HG03039 (cell line): ENCODE results near the gene ABHD17A.

ENCODE experiments used
- ATAC-seq: cut with Tn5 transposase; IDR thresholded peaks from one replicate; pipeline ENCODE4 v1.9.1; 2021; ENCODE audit warnings: mild to moderate bottlenecking, moderate library complexity; ENCODE audit not compliant: unreplicated experiment

ABHD17A gene

GRCh38 chr19:1885398-1886119 lies at the start of gene ABHD17A:
Gene ABHD17A, minus strand, starts transcription at chr19:1885496. Its CDS starts 3,930 bp downstream, at chr19:1881566.
- ATAC-seq, result peak; percentile 73

- no peak for ATAC-seq
These were observed 48.6 kb upstream of the ABHD17A start for GRCh38 chr19:1933942-1934341.

GRCh38 chr19:1933244-1933643 lies 47.9 kb upstream of the ABHD17A start:
- ATAC-seq, result no peak

GRCh38 chr19:1932395-1932794 lies 47.1 kb upstream of the ABHD17A start:
- no peak for ATAC-seq

- no peak for ATAC-seq
These were observed 46.1 kb upstream of the ABHD17A start for GRCh38 chr19:1931445-1931844.

- no peak for ATAC-seq
These were observed 43.9 kb upstream of the ABHD17A start for GRCh38 chr19:1929021-1929742.

- no peak for ATAC-seq
These were observed 40.2 kb upstream of the ABHD17A start for GRCh38 chr19:1925544-1925943.

- no peak for ATAC-seq
These were observed 39.1 kb upstream of the ABHD17A start for GRCh38 chr19:1924320-1924961.

GRCh38 chr19:1923319-1923718 lies 38.0 kb upstream of the ABHD17A start:
- no peak for ATAC-seq

GRCh38 chr19:1922803-1923202 lies 37.5 kb upstream of the ABHD17A start:
- ATAC-seq, result no peak

GRCh38 chr19:1921825-1922224 lies 36.5 kb upstream of the ABHD17A start:
- no peak for ATAC-seq

- no peak for ATAC-seq
These were observed 36.0 kb upstream of the ABHD17A start for GRCh38 chr19:1921326-1921725.

- no peak for ATAC-seq
These were observed 35.3 kb upstream of the ABHD17A start for GRCh38 chr19:1920644-1921043.

GRCh38 chr19:1918975-1919374 lies 33.7 kb upstream of the ABHD17A start:
- ATAC-seq, result no peak

- ATAC-seq, result no peak
These were observed 32.6 kb upstream of the ABHD17A start for GRCh38 chr19:1917926-1918325.

- ATAC-seq, result no peak
These were observed 31.9 kb upstream of the ABHD17A start for GRCh38 chr19:1917146-1917545.

- no peak for ATAC-seq
These were observed 29.6 kb upstream of the ABHD17A start for GRCh38 chr19:1914826-1915341.

- ATAC-seq, result no peak
These were observed 28.7 kb upstream of the ABHD17A start for GRCh38 chr19:1913781-1914577.

- no peak for ATAC-seq
These were observed 27.6 kb upstream of the ABHD17A start for GRCh38 chr19:1912760-1913505.

- ATAC-seq, result no peak
These were observed 26.7 kb upstream of the ABHD17A start for GRCh38 chr19:1911995-1912394.
